K562 treated with DMSO at 1 percent for 4 hours (cell line): Measurements from ENCODE around the gene STATH. TPM values are rescaled to one million over a fixed set of nuclear protein-coding genes. Genes with fewer than 3 reads are reported as not detected.

Experiments
- total RNA-seq: library from RNA; unstranded; fragments of 300-600 nt; gene quantifications from 2 replicates; pipeline ENCODE4 v1.2.3, GENCODE V29; 2022; ENCODE audit not compliant: insufficient read depth

STATH gene
- total RNA-seq = not detected in 2 replicates

GRCh38 chr4:69995526-69996016 is at the start of gene STATH:
TSS of gene STATH (plus strand) at chr4:69995966. CDS start at chr4:69998438, 2,472 bp downstream.

GRCh38 chr4:69965628-69966027 is 30.1 kb upstream of the STATH start, which contains the start of gene CSN2:
TSS of gene CSN2 (minus strand) at chr4:69965728. CDS start at chr4:69960995, 4,733 bp downstream.

GRCh38 chr4:70028159-70028558 is 32.4 kb downstream of the STATH start, which contains the start of gene HTN3:
TSS of gene HTN3 (plus strand) at chr4:70028459. CDS start at chr4:70030741, 2,282 bp downstream.

GRCh38 chr4:70050138-70050537 is 54.4 kb downstream of the STATH start, which contains the start of gene HTN1:
TSS of gene HTN1 (plus strand) at chr4:70050438. CDS start at chr4:70053077, 2,639 bp downstream.

Other genes starting within 250 kb of the STATH start
- gene SULT1B1, start 235.3 kb upstream of the STATH start, total RNA-seq = not detected in 2 replicates
- not detected in 2 replicates for gene SULT1E1, start 135.8 kb upstream of the STATH start, total RNA-seq
- not detected in 2 replicates for gene CSN1S1, start 64.9 kb upstream of the STATH start, total RNA-seq
- gene CSN2, start 30.2 kb upstream of the STATH start, total RNA-seq = not detected in 2 replicates
- not detected in 2 replicates for gene HTN3, start 32.5 kb downstream of the STATH start, total RNA-seq
- gene HTN1, start 54.5 kb downstream of the STATH start, total RNA-seq = not detected in 2 replicates
- gene PRR27, start 158.3 kb downstream of the STATH start, total RNA-seq = not detected in 2 replicates
- not detected in 2 replicates for gene ODAM, start 199.8 kb downstream of the STATH start, total RNA-seq
- not detected in 2 replicates for gene FDCSP, start 230.2 kb downstream of the STATH start, total RNA-seq
- gene CSN3, start 246.6 kb downstream of the STATH start, total RNA-seq = not detected in 2 replicates